Esophagus muscularis mucosa (tissue), 4 donors: Measurements from ENCODE around the gene CGRRF1. TPM values are rescaled to one million over a fixed set of nuclear protein-coding genes. Genes with fewer than 3 reads are reported as not detected.

Experiments used
- DNase-seq: peaks from one replicate; pipeline ENCODE4 v3.0.0-alpha.2; 2017; ENCODE audit errors: extremely low spot score
- H3K27ac ChIP-seq, 4 donors: fragments of 200-600 bp; sonication (generic); replicated peaks in 1 of 4; 1 replicate in 3 of 4; 2 replicates in 1 of 4; pipeline ENCODE4 v1.5.1; 2016 to 2019; ENCODE audit warnings: mild to moderate bottlenecking in 1 of 4
- H3K27me3 ChIP-seq, 4 donors: fragments of 200-600 bp; sonication (generic); one replicate each; pipeline versions ENCODE4 v1.5.1 to v1.6.0; 2016 to 2019
- H3K36me3 ChIP-seq, 4 donors: fragments of 200-600 bp; sonication (generic); one replicate each; pipeline ENCODE4 v1.5.1; 2016 to 2019
- H3K4me1 ChIP-seq, 4 donors: fragments of 200-600 bp; sonication (generic); one replicate each; pipeline ENCODE4 v1.5.1; 2016 to 2019
- H3K4me3 ChIP-seq, 4 donors: fragments of 200-600 bp; sonication (generic); 1 replicate in 2 of 4; 2 replicates in 2 of 4; pipeline ENCODE4 v1.5.1; 2016 to 2019; ENCODE audit warnings: mild to moderate bottlenecking in 4 of 4, moderate library complexity in 1 of 4
- H3K9me3 ChIP-seq, 4 donors: fragments of 200-600 bp; sonication (generic); 1 replicate in 3 of 4; 2 replicates in 1 of 4; pipeline ENCODE4 v1.5.1; 2016 to 2019
- CTCF ChIP-seq, 3 experiments: fragments of 200-600 bp in 2 of 3; fragments of 450-650 bp in 1 of 3; sonication (generic) in 2 of 3; IDR thresholded peaks; one replicate each; pipeline ENCODE4 v1.5.1; 2017 to 2019; ENCODE audit warnings: antibody characterized with exemption in 3 of 3, mild to moderate bottlenecking in 2 of 3, moderate library complexity in 1 of 3
- EP300 ChIP-seq: sonication (generic); formaldehyde crosslinking; IDR thresholded peaks from one replicate; pipeline ENCODE4 v1.6.1; 2017; ENCODE audit warnings: antibody characterized with exemption
- POLR2A ChIP-seq: fragments of 450-650 bp; IDR thresholded peaks from one replicate; pipeline ENCODE4 v1.6.1; 2017; ENCODE audit warnings: antibody characterized with exemption, moderate library complexity, mild to moderate bottlenecking, low read depth
- POLR2AphosphoS5 ChIP-seq, 2 donors: sonication (generic); formaldehyde crosslinking; IDR thresholded peaks; one replicate each; pipeline ENCODE4 v1.6.1; 2017; ENCODE audit warnings: antibody characterized with exemption in 2 of 2
- WGBS: methylation state at CpG from one replicate; pipeline ENCODE4 v1.1.5; 2018; 5-methylcytosine and 5-hydroxymethylcytosine counted together
- intact Hi-C: fragments of 100-400 bp; cut with DNase I; formaldehyde crosslinking; loops from one replicate; pipeline ENCODE4 v1.15.1; 2023
- total RNA-seq, 4 donors: library from RNA; depleted of rRNA; stranded (reverse); fragments of >200 nt; gene quantifications; one replicate each; pipeline versions ENCODE4 v1.1.0 to v1.2.1, GENCODE V29; 2016

The CGRRF1 gene
- total RNA-seq, 4 donors from 2014 or later = 10.7 to 28.2 (median 21.8) TPM

- H3K9me3 ChIP-seq = no peaks in the 10 kb centered on the region
- peak; percentile 95 for DNase-seq
- peak within 1 kb of the TSS; percentile 73 to 90 (median 82) for H3K4me3 ChIP-seq
- peaks cover 0 to 5% (median 0%) of the 10 kb centered on the region in 4 donors for H3K36me3 ChIP-seq
- WGBS = no CpG with 5 or more reads among the region's 91 CpGs
- peak within 1 kb of the TSS; percentile 98 to 100 (median 99) for H3K27ac ChIP-seq
- intact Hi-C loops = loop anchor here (1.0 to 10.0 kb wide), 2 partner anchors 125 to 238 kb away; no protein-coding TSS in a partner anchor
- peaks cover 0 to 5% (median 0%) of the 10 kb centered on the region in 4 donors for H3K27me3 ChIP-seq
- peaks cover 37 to 48% (median 42%) of the 10 kb centered on the region in 4 donors for H3K4me1 ChIP-seq
- TF ChIP-seq POLR2AphosphoS5 (IDR thresholded peaks at IDR 0.05) = peak; percentile 64 to 71
- TF ChIP-seq CTCF (IDR thresholded peaks at IDR 0.05) = peak in 2 of 3 experiments; percentile 43 to 50
- no peak for TF ChIP-seq EP300
- peak; percentile 32 for TF ChIP-seq POLR2A
Measured at GRCh38 chr14:54566410-54567223, 56.9 kb downstream of the CGRRF1 start, which contains the start of gene SAMD4A. Gene SAMD4A, plus strand, starts transcription at chr14:54567128. Its CDS starts 789 bp downstream, at chr14:54567917.

- WGBS = 0% methylated on average over 20 of the region's 31 CpGs
- Histone ChIP-seq H3K4me1 (peaks cover 41 to 50% (median 42%) of the 10 kb centered on the region in 4 donors), H3K9me3 (peaks cover 0 to under 1% (median 0%) of the 10 kb centered on the region in 4 donors), H3K27ac (peak overlapping the region; percentile 98 to 100 (median 99)), H3K27me3 (peaks cover 0 to 5% (median 0%) of the 10 kb centered on the region in 4 donors), H3K4me3 (peak overlapping the region; percentile 73 to 90 (median 82)), H3K36me3 (peaks cover 0 to 6% (median 2%) of the 10 kb centered on the region in 4 donors)
- DNase-seq = no peak
- TF ChIP-seq EP300 (no peak), POLR2A (no peak), CTCF (IDR thresholded peaks at IDR 0.05) (no peak), POLR2AphosphoS5 (IDR thresholded peaks at IDR 0.05) (no peak)
- intact Hi-C loops = loop anchor here (1.0 to 10.0 kb wide), 2 partner anchors 124 to 238 kb away; no protein-coding TSS in a partner anchor
Measured at GRCh38 chr14:54567224-54567638, 57.5 kb downstream of the CGRRF1 start.

GRCh38 chr14:54567639-54568561 lies 58.2 kb downstream of the CGRRF1 start:
- Histone ChIP-seq H3K4me3 (peak overlapping the region; percentile 73 to 90 (median 82)), H3K36me3 (peaks cover 0 to 6% (median 2%) of the 10 kb centered on the region in 4 donors), H3K4me1 (peaks cover 41 to 50% (median 42%) of the 10 kb centered on the region in 4 donors), H3K9me3 (peaks cover 0 to 3% (median 0%) of the 10 kb centered on the region in 4 donors), H3K27me3 (peaks cover 0 to 5% (median 0%) of the 10 kb centered on the region in 4 donors), H3K27ac (peak overlapping the region; percentile 98 to 100 (median 99))
- DNase-seq = no peak
- intact Hi-C loops = loop anchor here (1.0 to 10.0 kb wide), 2 partner anchors 123 to 237 kb away; no protein-coding TSS in a partner anchor
- peak in 1 of 2 donors; percentile 14 for TF ChIP-seq POLR2AphosphoS5 (IDR thresholded peaks at IDR 0.05)
- no peak for TF ChIP-seq POLR2A
- WGBS = under 1% methylated on average over 32 of the region's 70 CpGs

DNA sequence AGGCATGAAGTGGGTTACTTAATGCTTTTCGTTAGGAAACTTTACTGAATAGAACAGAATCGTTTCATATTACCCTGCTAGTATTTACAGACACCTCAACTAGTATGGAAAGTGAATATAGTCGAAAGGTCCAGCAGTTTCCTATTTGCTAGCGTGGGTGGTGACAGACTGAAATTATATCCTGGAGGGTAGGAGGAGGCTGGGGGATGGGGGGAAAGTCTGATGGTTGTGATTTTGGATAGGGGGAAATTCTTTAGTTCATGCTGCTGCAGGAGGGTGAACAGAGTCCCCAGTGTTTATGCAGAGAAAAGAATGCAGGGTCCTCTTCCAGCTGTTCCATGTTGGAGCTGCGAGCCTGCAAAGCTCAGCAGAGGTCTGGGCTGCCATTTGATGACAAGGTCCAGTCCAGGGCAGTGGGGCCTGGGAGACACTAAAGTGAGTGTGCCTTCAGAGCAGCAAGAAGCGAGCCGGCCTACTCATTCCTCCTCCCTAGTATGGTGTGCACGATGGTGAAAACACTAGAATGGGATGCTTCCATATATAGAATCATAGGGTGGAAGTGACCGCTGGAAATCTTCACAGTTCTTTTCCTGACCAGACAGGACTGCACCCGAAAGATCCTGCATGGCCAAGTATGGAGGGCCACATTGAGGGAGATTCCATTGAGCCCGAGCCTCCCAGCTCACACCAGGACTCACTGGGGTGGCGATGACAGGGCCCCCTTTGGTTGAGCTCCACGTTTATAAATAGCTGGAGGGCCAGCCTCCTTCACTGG lies 59.3 kb downstream of the CGRRF1 start:
- peak overlapping the region; percentile 73 to 90 (median 82) for H3K4me3 ChIP-seq
- TF ChIP-seq EP300 (no peak), POLR2AphosphoS5 (IDR thresholded peaks at IDR 0.05) (peak; percentile 81 to 86)
- H3K9me3 ChIP-seq = peaks cover 0 to 3% (median 0%) of the 10 kb centered on the region in 4 donors
- peak overlapping the region; percentile 98 to 100 (median 99) for H3K27ac ChIP-seq
- WGBS = 24% methylated on average over 9 of the region's 13 CpGs
- H3K4me1 ChIP-seq = peaks cover 48 to 56% (median 50%) of the 10 kb centered on the region in 4 donors
- DNase-seq = no peak
- intact Hi-C loops = loop anchor here (10.0 kb wide), 1 partner anchor 236 kb away; no protein-coding TSS in a partner anchor
- H3K27me3 ChIP-seq = peaks cover 0 to 5% (median 0%) of the 10 kb centered on the region in 4 donors
- peaks cover 0 to 6% (median 2%) of the 10 kb centered on the region in 4 donors for H3K36me3 ChIP-seq
